KOPT-K1 (cell line): ENCODE data around the gene RSPO3.

Experiments
- H3K27ac ChIP-seq: fragments of 200-600 bp; sonication (generic); 2 replicates; pipeline ENCODE4 v1.5.1; 2016; ENCODE audit warnings: antibody characterized with exemption, mild to moderate bottlenecking, low read depth, low read length; ENCODE audit not compliant: poor library complexity, severe bottlenecking
- H3K36me3 ChIP-seq: fragments of 200-600 bp; sonication (generic); 2 replicates; pipeline ENCODE4 v1.5.1; 2017; ENCODE audit warnings: antibody characterized with exemption, mild to moderate bottlenecking, low read length, moderate library complexity; ENCODE audit not compliant: insufficient read depth
- H3K9me3 ChIP-seq: fragments of 200-600 bp; sonication (generic); 2 replicates; pipeline ENCODE4 v1.5.1; 2017; ENCODE audit warnings: antibody characterized with exemption, low read length, mild to moderate bottlenecking; ENCODE audit not compliant: insufficient read depth, poor library complexity, severe bottlenecking

Gene RSPO3

DNA sequence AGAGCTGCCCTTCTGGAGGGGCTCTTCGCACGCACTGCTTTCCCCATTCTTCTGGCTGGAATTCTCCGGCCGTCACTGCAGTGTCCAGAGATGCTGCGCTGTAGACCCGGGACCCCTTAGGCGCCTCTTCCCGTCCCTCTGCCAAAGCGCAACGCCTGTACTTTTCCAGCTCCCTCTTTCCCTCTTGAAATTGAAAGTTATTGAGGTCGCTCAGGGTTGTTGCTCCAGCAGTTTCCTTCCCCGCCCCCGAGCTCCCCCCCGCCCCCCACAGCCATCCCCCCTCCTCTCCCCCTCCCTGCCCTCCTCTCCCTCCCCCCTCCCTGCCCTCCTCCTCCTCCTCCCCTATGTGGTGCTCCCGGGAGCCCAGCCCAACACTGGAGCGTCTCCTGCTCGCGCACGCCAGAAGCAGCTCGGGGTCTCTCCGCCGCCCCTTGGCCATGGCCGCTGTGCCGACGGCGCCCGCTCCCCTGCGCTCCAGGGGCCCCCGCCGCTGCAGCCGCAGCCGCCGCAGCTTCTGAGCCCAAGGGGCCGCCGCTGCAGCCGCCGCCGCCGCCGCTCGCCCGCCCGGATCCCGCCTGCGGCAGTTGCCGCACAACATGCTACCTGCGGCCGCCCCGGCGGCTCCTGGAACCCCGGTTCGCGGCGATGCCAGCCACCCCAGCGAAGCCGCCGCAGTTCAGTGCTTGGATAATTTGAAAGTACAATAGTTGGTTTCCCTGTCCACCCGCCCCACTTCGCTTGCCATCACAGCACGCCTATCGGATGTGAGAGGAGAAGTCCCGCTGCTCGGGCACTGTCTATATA, at the start of gene RSPO3:
Gene RSPO3 (plus strand): TSS at position 374 of the 804 bp plus-strand sequence. CDS start 522 bp downstream, outside the sequence.
- H3K27ac ChIP-seq: no peak within 1 kb of the TSS
- no peaks in the 10 kb centered on the region for H3K36me3 ChIP-seq
- H3K9me3 ChIP-seq: no peaks in the 10 kb centered on the region

GRCh38 chr6:127069659-127070279, 48.7 kb upstream of the RSPO3 start:
- Histone ChIP-seq H3K27ac (no peak overlapping the region), H3K36me3 (no peaks in the 10 kb centered on the region), H3K9me3 (no peaks in the 10 kb centered on the region)

DNA sequence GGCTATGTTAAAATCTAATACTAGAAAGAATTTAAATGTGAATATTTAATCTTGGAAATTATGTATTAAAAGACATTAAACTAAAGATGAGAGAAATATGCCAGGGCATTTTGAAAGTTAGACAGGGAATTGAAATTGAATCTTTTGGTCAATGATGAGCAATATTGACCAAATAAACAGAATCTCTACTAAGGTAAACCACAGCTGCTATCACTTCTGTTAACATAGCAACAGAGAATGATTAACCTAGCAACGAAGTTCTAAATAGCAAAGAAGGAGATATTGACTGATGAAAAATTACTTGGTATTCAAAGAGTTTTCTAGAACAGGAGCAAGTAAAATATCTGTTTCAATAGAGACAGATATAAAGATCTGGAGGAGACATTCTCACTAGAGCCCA, 45.2 kb upstream of the RSPO3 start:
- Histone ChIP-seq H3K27ac (no peak overlapping the region), H3K9me3 (no peaks in the 10 kb centered on the region), H3K36me3 (no peaks in the 10 kb centered on the region)

- no peaks in the 10 kb centered on the region for H3K36me3 ChIP-seq
- no peak overlapping the region for H3K27ac ChIP-seq
- H3K9me3 ChIP-seq: no peaks in the 10 kb centered on the region
Observed at GRCh38 chr6:127076466-127076865, 42.0 kb upstream of the RSPO3 start.

GRCh38 chr6:127077886-127078285, 40.6 kb upstream of the RSPO3 start:
- Histone ChIP-seq H3K27ac (no peak overlapping the region), H3K9me3 (no peaks in the 10 kb centered on the region)

DNA sequence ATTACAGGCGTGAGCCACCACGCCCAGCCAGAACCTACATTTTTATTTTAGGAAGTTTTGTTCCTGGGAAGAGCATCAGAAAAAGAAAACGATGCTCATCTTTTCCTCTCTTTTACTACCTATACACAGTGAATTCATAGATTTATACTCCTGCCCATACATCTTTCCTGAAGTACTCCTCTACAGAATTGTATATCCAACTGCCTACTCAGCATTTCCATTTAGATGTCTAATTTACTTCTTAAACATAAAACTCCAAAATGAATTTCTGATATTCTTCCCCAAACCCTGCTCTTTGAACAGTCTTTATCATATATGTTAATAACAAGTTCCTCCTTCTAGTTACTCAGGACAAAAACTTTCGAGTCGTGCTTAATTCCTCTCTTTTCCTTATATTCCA, 39.8 kb upstream of the RSPO3 start:
- H3K27ac ChIP-seq: no peak overlapping the region
- H3K36me3 ChIP-seq: no peaks in the 10 kb centered on the region
- H3K9me3 ChIP-seq: no peaks in the 10 kb centered on the region

More at GRCh38 chr6:127077886-127078285, 40.6 kb upstream of the RSPO3 start:
- no peaks in the 10 kb centered on the region for H3K36me3 ChIP-seq

GRCh38 chr6:127079681-127080080, 38.8 kb upstream of the RSPO3 start:
- no peaks in the 10 kb centered on the region for H3K36me3 ChIP-seq
- no peak overlapping the region for H3K27ac ChIP-seq
- H3K9me3 ChIP-seq: no peaks in the 10 kb centered on the region

DNA sequence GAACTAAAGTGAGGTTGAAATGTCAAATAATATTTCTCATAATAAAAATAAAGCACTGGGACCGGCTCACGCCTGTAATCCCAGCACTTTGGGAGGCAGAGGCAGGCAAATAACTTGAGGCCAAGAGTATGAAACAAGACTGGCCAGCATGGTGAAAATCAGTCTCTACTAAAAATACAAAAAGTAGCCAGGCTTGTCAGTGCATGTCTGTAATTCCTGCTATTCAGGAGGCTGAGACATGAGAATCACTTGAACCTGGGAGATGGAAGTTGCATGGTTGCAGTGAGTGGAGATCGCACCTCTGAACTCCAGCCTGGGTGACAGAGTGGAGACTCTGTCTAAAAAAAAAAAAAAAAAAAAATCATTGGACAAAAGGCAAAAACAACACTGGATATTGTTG, 38.4 kb upstream of the RSPO3 start:
- Histone ChIP-seq H3K9me3 (no peaks in the 10 kb centered on the region), H3K27ac (no peak overlapping the region), H3K36me3 (no peaks in the 10 kb centered on the region)

GRCh38 chr6:127083231-127083962, 35.1 kb upstream of the RSPO3 start:
- no peaks in the 10 kb centered on the region for H3K36me3 ChIP-seq
- H3K27ac ChIP-seq: no peak overlapping the region
- no peaks in the 10 kb centered on the region for H3K9me3 ChIP-seq

GRCh38 chr6:127083963-127084310, 34.5 kb upstream of the RSPO3 start:
- Histone ChIP-seq H3K36me3 (no peaks in the 10 kb centered on the region), H3K27ac (no peak overlapping the region), H3K9me3 (no peaks in the 10 kb centered on the region)

- no peaks in the 10 kb centered on the region for H3K36me3 ChIP-seq
- H3K9me3 ChIP-seq: no peaks in the 10 kb centered on the region
Observed at GRCh38 chr6:127085181-127085580, 33.3 kb upstream of the RSPO3 start.

DNA sequence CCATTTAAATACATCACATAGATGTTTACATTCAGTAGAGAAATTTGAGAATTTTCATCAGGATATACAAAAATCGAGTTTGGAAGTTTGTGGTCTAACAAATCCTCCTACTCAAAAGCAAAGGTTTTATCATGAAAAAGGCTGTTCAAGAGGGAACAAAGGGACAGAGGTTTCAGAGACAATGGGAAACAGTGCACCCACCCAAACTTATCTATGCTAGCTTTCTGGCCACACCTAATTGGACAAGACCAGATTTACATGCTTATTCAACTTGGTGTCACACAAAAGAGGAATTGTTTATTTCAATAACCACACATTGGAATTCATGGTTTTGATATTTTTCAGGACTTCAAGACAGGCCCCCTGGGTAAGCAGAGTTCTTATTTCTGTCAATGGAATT, 28.4 kb upstream of the RSPO3 start:
- Histone ChIP-seq H3K27ac (no peak overlapping the region), H3K9me3 (no peaks in the 10 kb centered on the region), H3K36me3 (no peaks in the 10 kb centered on the region)

More at GRCh38 chr6:127085181-127085580, 33.3 kb upstream of the RSPO3 start:
- no peak overlapping the region for H3K27ac ChIP-seq

- H3K36me3 ChIP-seq: no peaks in the 10 kb centered on the region
- no peaks in the 10 kb centered on the region for H3K9me3 ChIP-seq
- H3K27ac ChIP-seq: no peak overlapping the region
Observed at GRCh38 chr6:127092466-127092865, 26.0 kb upstream of the RSPO3 start.

DNA sequence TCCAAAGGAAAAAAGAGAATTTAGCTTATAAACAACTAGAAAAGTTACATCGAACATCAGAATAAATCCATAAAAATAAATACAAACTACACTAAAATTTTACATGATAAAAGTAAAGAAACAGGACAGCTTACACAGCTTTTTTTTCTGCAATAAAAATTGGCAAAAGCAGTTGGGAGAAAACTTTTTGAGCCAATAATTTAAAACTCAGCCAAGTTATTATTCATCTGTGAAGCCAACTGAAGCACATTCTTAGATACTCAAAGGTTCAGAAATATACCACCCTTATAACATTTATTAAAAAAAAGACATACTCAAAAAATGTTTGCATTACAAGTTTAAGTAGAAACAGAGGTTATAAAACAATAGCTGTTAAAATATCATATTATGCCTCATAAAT, 23.7 kb upstream of the RSPO3 start:
- H3K9me3 ChIP-seq: no peaks in the 10 kb centered on the region
- no peak overlapping the region for H3K27ac ChIP-seq
- H3K36me3 ChIP-seq: no peaks in the 10 kb centered on the region

- Histone ChIP-seq H3K27ac (no peak overlapping the region), H3K36me3 (no peaks in the 10 kb centered on the region), H3K9me3 (no peaks in the 10 kb centered on the region)
Observed at GRCh38 chr6:127096167-127096566, 22.3 kb upstream of the RSPO3 start.
